Measurements from ENCODE around the gene LGALSL.

The LGALSL gene

GRCh38 chr2:64481665-64482064, 27.7 kb downstream of the LGALSL start:
- no peak for DNase-seq (ENCODE audit: low read depth)
- no peak overlapping the region for H3K4me3 ChIP-seq (ENCODE audit: low read depth, low read length)
- in situ Hi-C loops (cut with HindIII; ENCODE audit: low sequenced_read_pairs), result loop anchor here (5.0 kb wide), 2 partner anchors 44 to 96 kb away; no protein-coding TSS in a partner anchor
- TF ChIP-seq CTCF (IDR thresholded peaks at IDR 0.05; ENCODE audit: low read depth, low read length, missing control alignments), result no peak

GRCh38 chr2:64482243-64482642, 28.3 kb downstream of the LGALSL start:
- DNase-seq (ENCODE audit: low read depth), result no peak
- in situ Hi-C loops (cut with HindIII; ENCODE audit: low sequenced_read_pairs), result loop anchor here (5.0 kb wide), 2 partner anchors 45 to 95 kb away; no protein-coding TSS in a partner anchor
- no peak for TF ChIP-seq CTCF (IDR thresholded peaks at IDR 0.05; ENCODE audit: low read depth, low read length, missing control alignments)
- no peak overlapping the region for H3K4me3 ChIP-seq (ENCODE audit: low read depth, low read length)

- no peak for DNase-seq (ENCODE audit: low read depth)
- no peak for TF ChIP-seq CTCF (IDR thresholded peaks at IDR 0.05; ENCODE audit: low read depth, low read length, missing control alignments)
Observed at GRCh38 chr2:64482765-64483504, 29.0 kb downstream of the LGALSL start.

GRCh38 chr2:64485331-64485730, 31.4 kb downstream of the LGALSL start:
- in situ Hi-C loops (cut with HindIII; ENCODE audit: low sequenced_read_pairs), result no loop called here
- no peak overlapping the region for H3K4me3 ChIP-seq (ENCODE audit: low read depth, low read length)
- no peak for TF ChIP-seq CTCF (IDR thresholded peaks at IDR 0.05; ENCODE audit: low read depth, low read length, missing control alignments)
- no peak for DNase-seq (ENCODE audit: low read depth)

More at GRCh38 chr2:64482765-64483504, 29.0 kb downstream of the LGALSL start:
- in situ Hi-C loops (cut with HindIII; ENCODE audit: low sequenced_read_pairs), result loop anchor here (5.0 kb wide), 2 partner anchors 46 to 94 kb away; no protein-coding TSS in a partner anchor
- no peak overlapping the region for H3K4me3 ChIP-seq (ENCODE audit: low read depth, low read length)

- in situ Hi-C loops (cut with HindIII; ENCODE audit: low sequenced_read_pairs), result no loop called here
- no peak for TF ChIP-seq CTCF (IDR thresholded peaks at IDR 0.05; ENCODE audit: low read depth, low read length, missing control alignments)
- no peak for DNase-seq (ENCODE audit: low read depth)
- H3K4me3 ChIP-seq (ENCODE audit: low read depth, low read length), result no peak overlapping the region
Observed at GRCh38 chr2:64485961-64486360, 32.0 kb downstream of the LGALSL start.

- H3K4me3 ChIP-seq (ENCODE audit: low read depth, low read length), result no peak overlapping the region
- in situ Hi-C loops (cut with HindIII; ENCODE audit: low sequenced_read_pairs), result no loop called here
- no peak for DNase-seq (ENCODE audit: low read depth)
- no peak for TF ChIP-seq CTCF (IDR thresholded peaks at IDR 0.05; ENCODE audit: low read depth, low read length, missing control alignments)
Observed at GRCh38 chr2:64487256-64488049, 33.5 kb downstream of the LGALSL start.
